D721Med (cell line): ENCODE measurements around the gene PCAT7.
"Not testable (repeated sequence)": the region's sequence is repeated elsewhere in the genome, so short reads cannot be mapped to it uniquely, and the experiment has no call there.

ENCODE experiments used
- DNase-seq: peaks from one replicate; pipeline ENCODE4 v3.0.0; 2011; ENCODE audit warnings: low spot score; ENCODE audit not compliant: insufficient read length
- FAIRE-seq: peaks from 2 replicates; lab custom pipeline; 2011; peaks lifted over from hg19 to GRCh38; lab: Jason Lieb, UNC
- TF ChIP-seq, protein P1 (sequence below): IDR thresholded peaks from 2 replicates; pipeline ENCODE4 v1.5.1; 2012; ENCODE audit warnings: mild to moderate bottlenecking, control low read depth; ENCODE audit not compliant: insufficient read depth; ENCODE audit errors: missing control alignments

Gene PCAT7

GRCh38 chr9:94538908-94539307, 16.0 kb upstream of the PCAT7 start:
- DNase-seq (no peak), FAIRE-seq (no peak)
- TF ChIP-seq, protein P1, sequence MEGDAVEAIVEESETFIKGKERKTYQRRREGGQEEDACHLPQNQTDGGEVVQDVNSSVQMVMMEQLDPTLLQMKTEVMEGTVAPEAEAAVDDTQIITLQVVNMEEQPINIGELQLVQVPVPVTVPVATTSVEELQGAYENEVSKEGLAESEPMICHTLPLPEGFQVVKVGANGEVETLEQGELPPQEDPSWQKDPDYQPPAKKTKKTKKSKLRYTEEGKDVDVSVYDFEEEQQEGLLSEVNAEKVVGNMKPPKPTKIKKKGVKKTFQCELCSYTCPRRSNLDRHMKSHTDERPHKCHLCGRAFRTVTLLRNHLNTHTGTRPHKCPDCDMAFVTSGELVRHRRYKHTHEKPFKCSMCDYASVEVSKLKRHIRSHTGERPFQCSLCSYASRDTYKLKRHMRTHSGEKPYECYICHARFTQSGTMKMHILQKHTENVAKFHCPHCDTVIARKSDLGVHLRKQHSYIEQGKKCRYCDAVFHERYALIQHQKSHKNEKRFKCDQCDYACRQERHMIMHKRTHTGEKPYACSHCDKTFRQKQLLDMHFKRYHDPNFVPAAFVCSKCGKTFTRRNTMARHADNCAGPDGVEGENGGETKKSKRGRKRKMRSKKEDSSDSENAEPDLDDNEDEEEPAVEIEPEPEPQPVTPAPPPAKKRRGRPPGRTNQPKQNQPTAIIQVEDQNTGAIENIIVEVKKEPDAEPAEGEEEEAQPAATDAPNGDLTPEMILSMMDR = no peak

GRCh38 chr9:94544335-94544734, 10.5 kb upstream of the PCAT7 start:
- DNase-seq, FAIRE-seq: not testable (repeated sequence)

GRCh38 chr9:94545940-94546339, 8.9 kb upstream of the PCAT7 start:
- DNase-seq (no peak), FAIRE-seq (no peak)
- TF ChIP-seq, protein P1 = no peak

DNA sequence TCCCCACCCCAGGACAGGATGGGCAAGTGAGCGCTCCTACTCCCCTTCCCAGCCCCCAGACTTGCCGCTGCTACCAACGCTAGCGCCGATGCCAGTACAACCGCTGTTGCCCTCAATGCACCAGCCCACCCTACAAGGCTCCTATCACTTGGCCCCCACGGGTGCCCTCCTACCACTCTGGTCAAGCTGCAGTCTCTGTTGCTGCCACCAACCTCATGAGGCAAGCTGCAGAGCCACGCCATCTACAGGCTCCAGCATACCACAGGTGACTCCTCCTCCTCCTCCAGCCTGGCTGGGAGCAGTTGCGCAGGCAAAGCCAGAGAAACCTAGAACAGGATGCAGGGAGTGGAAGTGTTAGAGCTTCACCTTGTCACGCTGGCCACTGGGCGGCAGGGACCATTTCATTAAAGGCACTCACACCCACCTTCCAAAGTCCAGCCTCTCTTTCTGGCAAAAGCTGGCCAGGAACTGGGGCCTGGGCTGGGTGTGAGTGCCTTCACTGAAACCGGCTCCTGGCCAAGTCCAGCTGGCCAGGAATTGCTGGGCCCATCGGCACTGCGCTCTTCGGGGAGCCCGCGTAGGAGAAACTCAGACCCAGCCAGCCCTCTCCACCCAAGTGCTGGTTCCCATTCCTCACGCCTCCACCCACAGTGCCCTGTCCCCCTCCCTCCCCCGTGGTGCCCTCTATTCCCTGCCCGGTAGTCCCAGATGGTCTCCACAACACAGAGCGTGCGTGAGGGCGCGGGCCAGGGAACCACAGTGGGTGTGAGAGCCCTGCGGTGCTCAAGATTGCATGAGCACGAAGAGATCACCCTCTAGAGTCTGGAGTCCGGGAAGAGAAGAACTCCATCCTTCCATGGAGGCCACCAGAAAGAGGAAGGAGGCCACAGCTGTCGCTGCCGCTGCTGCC, 1.6 kb upstream of the PCAT7 start:
- no peak for DNase-seq
- no peak for FAIRE-seq
- TF ChIP-seq, protein P1 = peak; percentile 3

- FAIRE-seq (no peak), DNase-seq (no peak)
- TF ChIP-seq, protein P1 = no peak
Measured at GRCh38 chr9:94554078-94554438, 825 bp upstream of the PCAT7 start.

GRCh38 chr9:94557376-94557775, 2.5 kb downstream of the PCAT7 start:
- no peak for FAIRE-seq
- TF ChIP-seq, protein P1 = no peak
- DNase-seq = no peak

DNA sequence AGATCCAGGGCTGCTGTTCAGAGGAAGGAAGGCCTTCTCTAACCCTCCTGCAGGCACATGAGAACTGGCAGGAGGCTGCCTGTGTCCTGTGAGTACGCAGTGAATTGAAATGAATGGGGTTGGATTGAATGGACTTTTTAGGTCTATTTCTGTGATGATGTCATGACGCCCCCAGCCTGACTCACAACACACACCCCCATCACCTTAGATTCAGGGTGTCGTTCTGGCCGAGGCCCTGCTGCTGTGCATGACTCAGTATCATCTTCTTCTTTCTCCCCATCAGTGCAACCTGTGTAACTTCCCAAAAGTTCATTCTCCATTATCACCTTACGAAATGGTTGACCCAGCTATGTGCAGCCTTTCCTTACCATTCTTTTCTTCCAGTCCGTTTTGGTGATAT, 5.4 kb downstream of the PCAT7 start:
- DNase-seq (no peak), FAIRE-seq (no peak)
- TF ChIP-seq, protein P1 = no peak
